Activated CD4-positive, CD25-positive, alpha-beta regulatory T cell (primary cell): Measurements from ENCODE around the gene DCAF17.
A peak's percentile ranks its signal among the peaks of the same experiment; 100 is the strongest.
"Not testable (repeated sequence)": the region's sequence is repeated elsewhere in the genome, so short reads cannot be mapped to it uniquely, and the experiment has no call there.

Experiments used
- DNase-seq, 4 experiments: peaks; one replicate each; lab custom pipeline; 2025; lab: John Stamatoyannopoulos, UW

Gene DCAF17

GRCh38 chr2:171411214-171411613 is 22.8 kb upstream of the DCAF17 start:
- no peak for DNase-seq

DNA sequence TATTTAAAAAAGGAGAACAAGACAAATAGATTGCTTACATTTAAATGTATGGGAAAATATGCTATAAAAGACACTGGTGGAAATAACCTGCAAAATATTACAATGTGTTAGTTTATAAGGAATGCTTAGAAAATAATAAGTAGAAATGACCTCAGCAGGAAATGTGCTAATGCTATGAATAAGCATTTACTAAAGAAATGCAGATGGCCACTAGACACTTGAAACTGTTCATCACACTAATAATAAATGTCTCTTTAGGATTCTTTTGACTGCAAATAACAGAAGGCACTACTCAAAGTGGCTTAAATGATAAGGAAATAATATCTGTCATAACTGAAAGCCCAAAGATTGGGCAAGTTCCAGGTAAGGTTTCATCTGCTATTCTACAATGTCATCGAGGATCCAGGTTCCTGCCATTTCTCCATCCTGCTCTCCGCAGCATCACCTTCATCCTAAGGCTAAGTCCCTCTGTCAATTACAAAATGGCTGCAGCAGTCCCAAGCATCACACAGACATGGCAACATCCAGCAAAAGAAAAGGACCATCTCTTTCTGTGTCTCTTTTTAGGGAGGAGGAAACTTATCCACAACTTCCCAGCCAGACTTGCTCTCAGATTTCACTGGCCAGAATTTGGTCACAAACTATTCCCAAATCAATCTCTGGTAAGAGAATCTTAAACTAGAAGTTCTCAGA is 22.1 kb upstream of the DCAF17 start:
- no peak for DNase-seq

DNA sequence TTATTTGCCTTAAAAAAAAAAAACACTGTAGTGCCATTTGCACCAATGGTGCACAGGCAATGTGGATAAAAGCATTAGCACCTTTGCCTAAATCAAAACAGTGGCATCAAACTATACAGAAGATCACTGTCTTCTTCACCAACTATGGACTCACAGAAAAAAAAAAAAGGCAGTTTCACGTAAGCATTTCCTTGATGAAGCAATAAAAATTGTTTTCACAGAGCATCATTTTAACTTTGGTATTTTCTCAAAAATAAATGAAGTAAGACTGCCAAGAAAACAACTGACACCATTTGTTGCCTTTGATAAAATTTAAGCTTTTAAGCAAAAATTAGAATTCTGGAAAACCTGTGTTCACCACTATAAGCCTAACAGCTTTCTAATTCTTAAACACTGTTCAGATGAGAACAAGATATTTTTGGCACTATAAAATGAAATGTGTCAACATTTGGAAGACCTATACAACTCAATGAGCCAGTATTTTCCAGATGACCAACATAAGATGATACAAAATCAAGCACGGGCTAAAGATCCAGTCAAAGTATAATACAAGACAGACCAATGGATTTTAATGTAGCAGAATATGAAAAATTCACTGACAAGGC is 21.4 kb upstream of the DCAF17 start:
- no peak for DNase-seq

- DNase-seq: not testable (repeated sequence)
Observed at GRCh38 chr2:171414645-171415044, 19.4 kb upstream of the DCAF17 start.

GRCh38 chr2:171416009-171416926 is 17.8 kb upstream of the DCAF17 start:
- peak; percentile 55 to 69 (median 58) for DNase-seq

DNA sequence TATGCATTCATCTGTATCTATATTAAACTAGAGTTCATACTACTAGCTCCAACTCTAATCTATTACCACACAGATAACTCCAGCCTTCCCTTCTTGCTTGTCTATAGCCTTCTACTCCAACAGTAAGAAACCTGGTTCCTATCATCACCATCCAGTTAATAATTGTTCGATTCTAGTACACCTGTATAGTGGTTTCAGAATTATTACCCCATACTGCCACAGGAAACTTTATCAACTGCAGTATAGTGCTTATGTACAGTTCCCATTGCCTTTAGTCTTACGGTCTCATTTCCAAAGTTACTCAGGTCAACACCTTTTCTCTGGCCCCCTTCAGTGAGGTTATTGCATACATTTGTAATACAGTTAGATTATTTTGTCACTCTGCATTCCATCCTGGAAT is 14.7 kb upstream of the DCAF17 start:
- no peak for DNase-seq

- DNase-seq: no peak
Observed at GRCh38 chr2:171420728-171421563, 13.1 kb upstream of the DCAF17 start.

GRCh38 chr2:171422710-171423495 is 11.1 kb upstream of the DCAF17 start:
- not testable (repeated sequence) for DNase-seq

DNA sequence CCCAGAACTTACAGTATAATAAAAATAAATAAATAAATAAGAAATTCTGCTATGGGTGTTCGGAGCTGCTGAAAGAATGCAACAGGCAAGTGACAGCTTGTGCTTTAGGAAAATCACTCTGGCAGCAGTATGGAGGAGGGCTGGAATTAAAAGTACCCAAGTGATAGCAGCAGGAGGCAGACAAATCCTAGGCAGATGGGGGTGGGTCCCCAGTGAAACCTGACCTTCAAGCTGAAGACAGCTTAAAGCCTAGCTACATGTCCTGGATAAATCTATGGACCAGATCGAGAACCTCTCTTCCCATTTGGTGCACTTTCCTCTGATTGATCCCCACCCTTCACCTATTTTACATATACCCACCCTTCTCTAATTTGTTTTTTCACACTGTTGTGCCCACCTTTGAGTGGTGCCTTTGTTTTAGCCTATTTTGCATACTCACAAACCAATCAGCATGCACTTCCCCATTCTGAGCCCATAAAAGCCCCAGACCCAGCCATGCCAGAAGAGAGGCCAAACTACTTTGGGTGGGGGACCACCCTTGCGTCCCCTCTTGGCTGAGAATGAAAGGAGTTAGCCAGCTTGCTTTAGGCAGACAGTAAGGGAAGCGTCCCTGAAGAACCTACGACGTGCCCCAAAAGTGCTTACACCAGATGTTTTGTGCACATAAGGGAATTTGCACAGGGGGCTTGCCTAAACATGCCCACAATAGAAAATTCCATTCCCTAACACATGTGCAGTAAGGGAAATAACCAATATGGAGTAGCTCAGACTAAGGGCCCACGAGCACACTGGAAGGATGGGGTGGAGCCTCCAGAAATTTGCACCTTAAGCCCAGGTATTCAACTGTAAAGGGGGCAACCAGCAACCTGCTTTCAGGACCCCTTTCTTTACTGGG is 3.3 kb upstream of the DCAF17 start:
- DNase-seq: no peak

DNA sequence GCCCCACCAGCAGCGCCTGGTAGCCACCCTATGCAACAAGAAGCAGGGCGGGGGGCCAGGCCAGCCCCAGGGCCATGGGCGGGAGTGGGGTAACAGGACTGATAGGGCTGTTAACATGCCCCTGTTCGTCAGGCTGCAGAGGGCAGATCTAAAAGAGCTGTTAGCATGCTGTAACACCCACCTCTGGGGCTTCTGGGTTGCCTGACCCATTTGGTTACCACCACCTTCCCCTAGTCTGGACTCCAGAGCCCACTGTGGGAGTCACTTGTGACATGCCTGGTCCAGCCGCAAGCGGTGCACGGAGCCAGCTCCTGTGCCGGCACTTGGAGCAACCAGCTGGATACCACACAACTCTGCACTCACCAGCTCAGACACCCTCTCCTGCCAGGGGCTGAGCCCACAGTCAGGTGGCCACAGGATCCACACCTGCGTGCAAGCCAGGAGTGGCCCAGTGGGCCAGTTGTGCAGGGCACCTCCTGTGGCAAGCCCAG is 2.3 kb upstream of the DCAF17 start:
- no peak for DNase-seq

GRCh38 chr2:171432206-171432968 is 1.6 kb upstream of the DCAF17 start:
- DNase-seq: no peak

DNA sequence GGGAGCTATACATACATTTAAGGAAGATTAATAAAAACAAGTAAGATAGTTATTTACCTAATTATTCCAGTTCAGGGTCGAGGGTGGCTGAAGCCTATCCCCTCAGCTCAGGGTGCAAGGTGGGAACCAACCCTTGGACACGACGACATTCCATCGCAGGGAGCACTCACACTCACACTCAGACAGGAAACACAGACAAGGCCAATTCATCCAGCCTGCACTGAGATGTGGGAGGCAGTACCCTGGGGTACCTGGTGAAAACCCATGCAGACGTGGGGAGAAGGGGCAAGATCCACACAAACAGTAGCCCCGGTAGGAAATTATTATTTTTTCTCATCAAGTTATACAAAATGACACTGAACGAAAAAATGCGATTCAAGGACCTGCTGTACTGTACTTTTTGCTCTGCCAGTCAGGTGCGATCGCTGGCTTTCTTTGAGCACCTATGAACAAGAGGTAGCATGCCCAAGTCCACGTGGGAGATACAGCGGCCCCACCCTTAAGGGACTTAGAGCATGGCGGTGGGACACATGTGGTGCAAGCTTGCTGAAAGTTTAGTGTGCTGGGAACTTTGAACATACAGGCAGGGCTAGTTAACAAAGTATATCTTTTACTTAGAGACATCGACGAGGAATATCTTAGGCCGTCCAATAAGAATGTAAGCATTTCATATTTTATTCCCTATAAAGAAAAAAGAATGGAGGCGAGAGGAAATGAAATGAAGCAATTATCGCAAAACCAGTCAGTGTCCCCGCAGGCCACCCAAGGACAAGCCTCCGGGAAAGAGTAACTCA is 860 bp upstream of the DCAF17 start:
- peak in 2 of 4 experiments; percentile 7 to 25 for DNase-seq

GRCh38 chr2:171433763-171434012 is 338 bp upstream of the DCAF17 start, which contains the start of gene METTL8:
TSS of gene METTL8 (minus strand) at chr2:171433990. CDS start at chr2:171392185, 41,805 bp downstream.
- no peak for DNase-seq

DNA sequence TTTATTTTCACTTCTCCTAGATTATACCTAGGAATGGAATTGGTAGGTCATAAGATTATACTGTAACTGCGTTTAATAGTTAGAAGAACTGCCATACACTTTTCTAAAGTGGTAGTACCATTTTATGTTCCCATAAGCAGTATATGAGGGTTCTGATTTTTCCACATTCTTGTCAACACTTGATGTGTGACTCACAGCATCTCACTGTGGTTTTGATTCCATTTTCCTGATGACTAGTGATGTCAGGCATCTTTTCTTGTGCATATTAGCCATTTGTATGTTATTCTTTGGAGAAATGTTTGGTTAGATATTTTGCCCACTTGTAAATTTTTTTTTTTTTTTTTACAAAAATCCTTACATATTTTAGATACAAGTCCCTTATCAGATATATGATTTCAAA is 2.3 kb downstream of the DCAF17 start:
- no peak for DNase-seq

- no peak for DNase-seq
Observed at GRCh38 chr2:171441470-171441869, 7.4 kb downstream of the DCAF17 start.

DNA sequence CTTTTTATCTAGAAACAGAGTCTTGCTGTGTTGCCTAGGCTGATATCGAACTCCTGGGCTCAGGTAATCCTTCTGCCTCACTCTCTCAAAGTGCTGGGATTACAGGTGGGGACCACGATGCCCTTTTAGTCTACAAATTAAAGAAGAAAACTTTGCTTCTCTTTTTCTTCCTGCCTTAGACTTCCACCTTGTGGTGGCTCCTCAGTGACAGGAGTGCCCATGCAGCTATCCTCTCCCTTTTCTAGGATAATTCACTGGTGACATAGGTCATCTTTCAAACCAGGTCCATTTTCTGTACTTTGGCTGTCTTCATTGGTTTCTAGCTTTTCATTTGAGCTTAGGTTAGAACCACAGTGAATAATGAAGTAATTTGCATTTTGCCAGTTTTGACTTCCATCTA is 13.6 kb downstream of the DCAF17 start:
- no peak for DNase-seq

GRCh38 chr2:171451074-171451473 is 17.0 kb downstream of the DCAF17 start:
- no peak for DNase-seq

DNA sequence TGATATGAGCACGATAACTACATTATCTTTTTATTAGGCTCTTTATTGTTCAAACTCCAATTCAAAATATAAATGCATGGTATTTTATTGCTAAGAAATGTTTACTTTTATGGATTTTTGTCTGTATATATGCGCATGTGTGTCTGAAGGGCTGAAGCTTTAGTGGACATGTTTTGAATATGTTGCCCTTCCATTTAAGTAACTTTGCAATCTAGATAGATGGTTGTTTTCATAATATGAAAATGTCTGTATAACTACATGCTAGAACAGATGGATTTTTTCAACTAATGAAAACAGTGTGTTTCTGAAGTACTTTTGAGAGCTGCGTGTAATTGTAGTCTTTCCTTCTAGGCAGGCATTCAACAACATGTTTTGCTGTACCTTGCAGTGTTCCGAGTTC is 18.7 kb downstream of the DCAF17 start:
- no peak for DNase-seq
